Measurements from ENCODE around the gene PRPF6. TPM values are rescaled to one million over a fixed set of nuclear protein-coding genes. Genes with fewer than 3 reads are reported as not detected.

Gene PRPF6
- total and polyA plus RNA-seq, 2 of the 13 experiments (the other 11 are each of a cell fraction or from before 2014, with no cell fraction given), result 63.7 to 101 TPM

GRCh38 chr20:63970714-63971431 lies 10.1 kb upstream of the PRPF6 start (continued):
- TF ChIP-seq, protein P1, sequence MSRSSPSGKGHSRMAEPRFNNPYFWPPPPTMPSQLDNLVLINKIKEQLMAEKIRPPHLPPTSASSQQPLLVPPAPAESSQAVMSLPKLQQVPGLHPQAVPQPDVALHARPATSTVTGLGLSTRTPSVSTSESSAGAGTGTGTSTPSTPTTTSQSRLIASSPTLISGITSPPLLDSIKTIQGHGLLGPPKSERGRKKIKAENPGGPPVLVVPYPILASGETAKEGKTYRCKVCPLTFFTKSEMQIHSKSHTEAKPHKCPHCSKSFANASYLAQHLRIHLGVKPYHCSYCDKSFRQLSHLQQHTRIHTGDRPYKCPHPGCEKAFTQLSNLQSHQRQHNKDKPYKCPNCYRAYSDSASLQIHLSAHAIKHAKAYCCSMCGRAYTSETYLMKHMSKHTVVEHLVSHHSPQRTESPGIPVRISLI (CRISPR knock-in tag; IDR thresholded peaks at IDR 0.05; ENCODE audit: borderline replicate concordance), result no peak; the same call in 1 of the 2 replicates
- TF ChIP-seq ZNF607 (CRISPR knock-in tag; IDR thresholded peaks at IDR 0.05; ENCODE audit: borderline replicate concordance) (no peak), ZSCAN29 (CRISPR knock-in tag; conservative IDR thresholded peaks at IDR 0.05) (0 out of 2 replicates have a peak, but pooled peaks have one; percentile 20), ZMAT3 (CRISPR knock-in tag; conservative IDR thresholded peaks at IDR 0.05) (no peak), ARID4A (CRISPR knock-in tag; IDR thresholded peaks at IDR 0.05; ENCODE audit: borderline replicate concordance) (no peak), ZBTB7A (CRISPR knock-in tag; IDR thresholded peaks at IDR 0.05) (no peak), SALL1 (CRISPR knock-in tag; IDR thresholded peaks at IDR 0.05) (no peak), PHF8 (CRISPR knock-in tag; IDR thresholded peaks at IDR 0.05) (no peak), ZMYM2 (CRISPR knock-in tag; IDR thresholded peaks at IDR 0.05) (no peak)
- TF ChIP-seq, protein P2, sequence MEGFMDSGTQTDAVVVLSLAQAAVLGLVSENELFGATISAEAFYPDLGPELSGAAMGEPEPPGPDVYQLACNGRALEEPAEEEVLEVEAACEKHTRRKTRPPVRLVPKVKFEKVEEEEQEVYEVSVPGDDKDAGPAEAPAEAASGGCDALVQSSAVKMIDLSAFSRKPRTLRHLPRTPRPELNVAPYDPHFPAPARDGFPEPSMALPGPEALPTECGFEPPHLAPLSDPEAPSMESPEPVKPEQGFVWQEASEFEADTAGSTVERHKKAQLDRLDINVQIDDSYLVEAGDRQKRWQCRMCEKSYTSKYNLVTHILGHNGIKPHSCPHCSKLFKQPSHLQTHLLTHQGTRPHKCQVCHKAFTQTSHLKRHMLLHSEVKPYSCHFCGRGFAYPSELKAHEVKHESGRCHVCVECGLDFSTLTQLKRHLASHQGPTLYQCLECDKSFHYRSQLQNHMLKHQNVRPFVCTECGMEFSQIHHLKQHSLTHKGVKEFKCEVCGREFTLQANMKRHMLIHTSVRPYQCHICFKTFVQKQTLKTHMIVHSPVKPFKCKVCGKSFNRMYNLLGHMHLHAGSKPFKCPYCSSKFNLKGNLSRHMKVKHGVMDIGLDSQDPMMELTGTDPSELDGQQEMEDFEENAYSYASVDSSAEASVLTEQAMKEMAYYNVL (CRISPR knock-in tag; IDR thresholded peaks at IDR 0.05; ENCODE audit: borderline replicate concordance), result 0 out of 2 replicates have a peak, but pooled peaks have one; percentile 19

Data from HepG2 (cell line).